Measurements from ENCODE around the gene TSC1. TPM values are rescaled to one million over a fixed set of nuclear protein-coding genes. Genes with fewer than 3 reads are reported as not detected.

Gene TSC1
- total RNA-seq, 1 experiment from 2014 or later = 59.2 TPM

DNA sequence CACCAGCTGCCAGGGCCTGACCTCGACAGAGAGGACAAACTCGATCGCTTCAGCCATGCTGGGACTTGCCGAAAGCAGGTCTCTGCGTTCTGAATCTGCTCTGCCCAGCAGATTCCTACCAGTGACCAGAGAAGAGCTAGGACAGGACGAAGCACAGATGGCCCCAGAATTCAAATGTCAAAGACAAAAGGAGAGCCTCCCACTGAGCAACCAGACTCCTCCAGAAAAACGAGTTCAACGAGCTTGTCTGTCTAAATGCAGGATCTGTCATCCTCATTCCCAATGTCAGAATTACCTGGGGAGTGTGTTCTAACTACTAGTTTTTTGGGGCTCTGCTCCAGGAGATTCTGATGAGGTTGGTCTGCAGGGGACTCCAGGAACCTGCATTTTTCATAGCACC, 79.7 kb downstream of the TSC1 start:
- Histone ChIP-seq H3K79me2 (ENCODE audit: low read length) (no peaks in the 10 kb centered on the region), H3K9ac (ENCODE audit: low read length) (no peak overlapping the region), H3K9me3 (ENCODE audit: low read length) (no peaks in the 10 kb centered on the region), H3K4me3 (ENCODE audit: low read length) (no peak overlapping the region), H3K4me2 (ENCODE audit: low read depth, low read length, poor library complexity, severe bottlenecking) (no peak overlapping the region), H3K9me2 (replicated peaks; ENCODE audit: insufficient read depth, low read length) (no peaks in the 10 kb centered on the region), H4K20me1 (ENCODE audit: insufficient read depth, low read depth, low read length) (no peaks in the 10 kb centered on the region), H3K27me3 (ENCODE audit: low read length) (no peaks in the 10 kb centered on the region), H3K36me3 (ENCODE audit: insufficient read depth, low read length) (no peaks in the 10 kb centered on the region), H3K27ac (ENCODE audit: low read length) (no peak overlapping the region), H2AFZ (ENCODE audit: low read length) (no peak overlapping the region), H3K4me1 (ENCODE audit: low read length) (no peaks in the 10 kb centered on the region)
- no peak for DNase-seq

DNA sequence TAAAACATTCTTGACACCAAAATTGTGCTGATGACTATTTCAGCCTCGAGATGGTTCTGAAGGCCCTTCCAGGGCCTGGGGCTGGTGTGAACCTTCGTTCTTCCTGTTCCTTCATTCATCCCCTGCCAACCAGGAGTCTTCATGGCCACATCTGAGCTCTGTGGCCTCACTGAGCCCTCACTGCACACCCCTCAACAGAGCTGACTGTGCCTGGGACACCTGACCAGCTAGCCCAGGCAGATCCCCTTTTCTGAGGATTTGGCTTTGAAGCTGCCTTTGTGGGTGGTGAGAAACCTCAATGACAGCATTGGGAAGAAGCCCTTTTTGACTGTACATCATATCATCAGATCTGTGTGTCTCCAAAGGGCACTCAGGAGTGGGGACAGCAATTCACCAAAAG, 80.1 kb downstream of the TSC1 start:
- no peak overlapping the region for H3K27ac ChIP-seq (ENCODE audit: low read length)
- no peaks in the 10 kb centered on the region for H3K9me2 ChIP-seq (replicated peaks; ENCODE audit: insufficient read depth, low read length)
- no peaks in the 10 kb centered on the region for H3K79me2 ChIP-seq (ENCODE audit: low read length)
- no peaks in the 10 kb centered on the region for H3K9me3 ChIP-seq (ENCODE audit: low read length)
- no peaks in the 10 kb centered on the region for H4K20me1 ChIP-seq (ENCODE audit: insufficient read depth, low read depth, low read length)
- H2AFZ ChIP-seq (ENCODE audit: low read length) = no peak overlapping the region
- no peaks in the 10 kb centered on the region for H3K36me3 ChIP-seq (ENCODE audit: insufficient read depth, low read length)
- no peak overlapping the region for H3K4me3 ChIP-seq (ENCODE audit: low read length)
- no peak overlapping the region for H3K9ac ChIP-seq (ENCODE audit: low read length)
- no peak for DNase-seq
- H3K4me1 ChIP-seq (ENCODE audit: low read length) = no peaks in the 10 kb centered on the region
- H3K4me2 ChIP-seq (ENCODE audit: low read depth, low read length, poor library complexity, severe bottlenecking) = no peak overlapping the region
- H3K27me3 ChIP-seq (ENCODE audit: low read length) = no peaks in the 10 kb centered on the region

DNA sequence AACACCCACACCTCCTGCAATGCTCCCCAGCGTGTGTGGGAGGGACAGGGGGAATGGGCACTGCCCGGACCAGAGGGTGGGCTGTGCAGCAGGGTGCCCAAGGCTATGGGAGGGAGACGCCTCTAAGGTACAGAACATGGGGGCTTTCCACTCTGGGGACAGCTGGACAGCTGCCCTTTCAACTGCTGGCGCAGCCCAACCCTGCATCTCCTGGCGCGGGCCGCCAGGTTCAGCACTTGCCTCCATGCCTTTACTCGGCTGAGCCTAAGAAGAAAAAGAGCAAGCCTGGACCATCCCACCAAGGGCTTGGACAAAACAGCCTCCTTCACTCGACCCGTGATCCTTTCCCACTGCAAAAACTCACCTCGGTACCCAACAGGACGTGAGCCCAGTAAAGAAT, 81.3 kb downstream of the TSC1 start:
- DNase-seq = no peak
- Histone ChIP-seq H3K36me3 (ENCODE audit: insufficient read depth, low read length) (no peaks in the 10 kb centered on the region), H3K27ac (ENCODE audit: low read length) (no peak overlapping the region), H3K27me3 (ENCODE audit: low read length) (no peaks in the 10 kb centered on the region), H3K79me2 (ENCODE audit: low read length) (no peaks in the 10 kb centered on the region), H3K9me3 (ENCODE audit: low read length) (no peaks in the 10 kb centered on the region), H3K4me3 (ENCODE audit: low read length) (no peak overlapping the region), H2AFZ (ENCODE audit: low read length) (no peak overlapping the region), H4K20me1 (ENCODE audit: insufficient read depth, low read depth, low read length) (no peaks in the 10 kb centered on the region), H3K4me2 (ENCODE audit: low read depth, low read length, poor library complexity, severe bottlenecking) (no peak overlapping the region), H3K9ac (ENCODE audit: low read length) (no peak overlapping the region), H3K9me2 (replicated peaks; ENCODE audit: insufficient read depth, low read length) (no peaks in the 10 kb centered on the region), H3K4me1 (ENCODE audit: low read length) (no peaks in the 10 kb centered on the region)

DNA sequence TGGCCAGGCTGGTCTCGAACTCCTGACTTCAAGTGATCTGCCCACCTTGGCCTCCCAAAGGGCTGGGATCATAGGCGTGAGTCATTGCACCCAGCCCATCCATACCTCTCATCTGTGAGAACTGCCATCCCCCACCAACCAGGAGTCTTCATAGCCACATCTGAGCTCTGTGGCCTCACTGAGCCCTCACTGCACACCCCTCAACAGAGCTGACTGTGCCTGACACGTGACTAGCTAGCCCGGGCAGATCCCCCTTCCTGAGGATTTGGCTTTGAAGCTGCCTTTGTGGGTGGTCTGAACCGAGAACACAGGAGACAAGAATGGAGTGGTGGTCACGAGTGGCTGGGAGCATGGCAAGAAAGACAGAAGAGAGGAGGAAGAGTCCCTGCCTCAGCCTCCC, 81.9 kb downstream of the TSC1 start:
- H3K4me1 ChIP-seq (ENCODE audit: low read length) = no peaks in the 10 kb centered on the region
- H2AFZ ChIP-seq (ENCODE audit: low read length) = no peak overlapping the region
- no peaks in the 10 kb centered on the region for H4K20me1 ChIP-seq (ENCODE audit: insufficient read depth, low read depth, low read length)
- H3K4me2 ChIP-seq (ENCODE audit: low read depth, low read length, poor library complexity, severe bottlenecking) = no peak overlapping the region
- no peak for DNase-seq
- no peak overlapping the region for H3K9ac ChIP-seq (ENCODE audit: low read length)
- no peaks in the 10 kb centered on the region for H3K36me3 ChIP-seq (ENCODE audit: insufficient read depth, low read length)
- no peaks in the 10 kb centered on the region for H3K79me2 ChIP-seq (ENCODE audit: low read length)
- H3K27me3 ChIP-seq (ENCODE audit: low read length) = no peaks in the 10 kb centered on the region
- no peak overlapping the region for H3K27ac ChIP-seq (ENCODE audit: low read length)
- H3K9me2 ChIP-seq (replicated peaks; ENCODE audit: insufficient read depth, low read length) = no peaks in the 10 kb centered on the region
- no peaks in the 10 kb centered on the region for H3K9me3 ChIP-seq (ENCODE audit: low read length)
- no peak overlapping the region for H3K4me3 ChIP-seq (ENCODE audit: low read length)

DNA sequence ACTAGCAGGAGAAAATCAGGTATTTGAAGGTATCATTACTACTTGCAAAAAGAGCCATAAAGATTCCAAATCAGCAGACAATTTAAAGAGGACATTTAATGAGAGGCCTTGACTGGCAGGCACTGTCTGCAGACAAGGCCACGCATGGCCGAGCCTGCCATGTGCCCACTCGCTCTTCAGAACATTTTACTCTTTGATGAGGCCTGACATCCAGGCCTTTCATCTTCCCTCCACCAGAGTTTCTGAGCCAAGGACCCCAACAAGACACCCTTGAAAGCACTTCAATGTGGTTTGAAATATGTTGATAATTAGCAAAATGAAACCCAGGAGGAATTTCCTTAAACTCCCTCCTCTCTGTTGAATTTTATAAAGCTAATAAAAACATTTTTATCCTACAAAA, 82.8 kb downstream of the TSC1 start:
- H3K9me3 ChIP-seq (ENCODE audit: low read length) = no peaks in the 10 kb centered on the region
- H3K27ac ChIP-seq (ENCODE audit: low read length) = no peak overlapping the region
- no peaks in the 10 kb centered on the region for H4K20me1 ChIP-seq (ENCODE audit: insufficient read depth, low read depth, low read length)
- H3K9me2 ChIP-seq (replicated peaks; ENCODE audit: insufficient read depth, low read length) = no peaks in the 10 kb centered on the region
- no peak overlapping the region for H2AFZ ChIP-seq (ENCODE audit: low read length)
- no peak overlapping the region for H3K9ac ChIP-seq (ENCODE audit: low read length)
- H3K4me1 ChIP-seq (ENCODE audit: low read length) = no peaks in the 10 kb centered on the region
- H3K79me2 ChIP-seq (ENCODE audit: low read length) = no peaks in the 10 kb centered on the region
- no peak overlapping the region for H3K4me3 ChIP-seq (ENCODE audit: low read length)
- no peaks in the 10 kb centered on the region for H3K36me3 ChIP-seq (ENCODE audit: insufficient read depth, low read length)
- H3K4me2 ChIP-seq (ENCODE audit: low read depth, low read length, poor library complexity, severe bottlenecking) = no peak overlapping the region
- no peaks in the 10 kb centered on the region for H3K27me3 ChIP-seq (ENCODE audit: low read length)
- DNase-seq = no peak

DNA sequence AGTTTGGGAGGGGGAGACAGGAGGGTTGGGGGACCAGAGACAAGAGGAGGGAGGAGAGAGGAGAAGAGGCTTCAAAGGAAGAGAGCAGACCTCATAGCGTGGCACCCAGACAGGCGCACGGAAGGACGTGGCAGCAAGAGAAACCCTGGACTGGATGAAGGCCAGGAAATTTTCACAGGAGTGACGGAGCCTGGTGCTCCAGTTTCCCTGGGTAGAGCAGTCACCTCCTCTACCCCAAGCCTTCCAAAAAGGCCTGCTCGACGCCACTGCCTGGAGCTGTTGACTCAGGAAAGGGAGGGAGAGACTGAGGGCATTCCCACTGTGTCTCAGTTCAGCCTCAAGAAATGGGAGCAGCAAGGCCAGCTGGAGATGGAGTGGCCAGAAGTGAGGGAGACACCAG, 85.7 kb downstream of the TSC1 start:
- no peaks in the 10 kb centered on the region for H4K20me1 ChIP-seq (ENCODE audit: insufficient read depth, low read depth, low read length)
- H3K4me2 ChIP-seq (ENCODE audit: low read depth, low read length, poor library complexity, severe bottlenecking) = no peak overlapping the region
- H3K79me2 ChIP-seq (ENCODE audit: low read length) = no peaks in the 10 kb centered on the region
- no peaks in the 10 kb centered on the region for H3K27me3 ChIP-seq (ENCODE audit: low read length)
- H3K4me1 ChIP-seq (ENCODE audit: low read length) = no peaks in the 10 kb centered on the region
- no peaks in the 10 kb centered on the region for H3K36me3 ChIP-seq (ENCODE audit: insufficient read depth, low read length)
- H3K9me3 ChIP-seq (ENCODE audit: low read length) = no peaks in the 10 kb centered on the region
- no peak overlapping the region for H3K27ac ChIP-seq (ENCODE audit: low read length)
- H2AFZ ChIP-seq (ENCODE audit: low read length) = no peak overlapping the region
- H3K4me3 ChIP-seq (ENCODE audit: low read length) = no peak overlapping the region
- H3K9ac ChIP-seq (ENCODE audit: low read length) = no peak overlapping the region
- DNase-seq = no peak
- no peaks in the 10 kb centered on the region for H3K9me2 ChIP-seq (replicated peaks; ENCODE audit: insufficient read depth, low read length)

DNA sequence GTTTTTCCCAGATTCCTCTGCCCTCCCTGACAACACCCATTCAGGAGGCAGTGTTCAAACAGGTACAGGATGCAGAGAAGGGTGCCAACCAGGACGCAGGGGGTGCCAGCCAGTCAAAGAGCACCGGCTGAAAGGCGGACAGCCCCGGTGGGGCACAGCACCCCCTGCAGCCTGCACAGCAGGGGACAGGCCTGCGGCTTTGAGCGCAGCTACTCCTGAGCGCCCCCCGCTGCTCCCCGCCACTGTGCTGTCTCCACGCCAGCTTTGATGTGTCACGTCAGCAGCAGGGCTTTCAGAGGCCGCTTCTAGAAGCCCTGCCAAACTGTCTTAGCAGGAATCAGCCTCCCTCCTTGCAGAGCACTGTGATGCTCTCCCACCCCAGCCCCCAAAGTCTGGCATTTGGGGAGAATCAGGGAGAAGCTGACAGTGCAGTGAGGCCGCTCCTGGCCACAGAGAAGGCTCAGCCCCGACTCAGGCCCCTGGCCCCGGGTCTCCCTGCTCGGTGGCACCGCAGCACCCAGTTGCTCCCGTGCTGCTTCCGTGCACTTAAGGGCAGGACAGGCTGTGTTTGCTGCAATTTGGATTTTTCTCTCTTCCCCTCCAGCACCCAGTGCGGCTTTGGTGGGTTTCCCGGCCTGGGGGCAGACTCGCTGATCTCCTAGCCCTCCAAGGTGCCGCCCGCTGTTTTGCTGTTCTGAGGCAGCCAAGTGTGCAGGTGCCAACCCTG, 86.6 kb downstream of the TSC1 start:
- H3K36me3 ChIP-seq (ENCODE audit: insufficient read depth, low read length) = no peaks in the 10 kb centered on the region
- H2AFZ ChIP-seq (ENCODE audit: low read length) = no peak overlapping the region
- H3K9me3 ChIP-seq (ENCODE audit: low read length) = no peaks in the 10 kb centered on the region
- no peaks in the 10 kb centered on the region for H3K9me2 ChIP-seq (replicated peaks; ENCODE audit: insufficient read depth, low read length)
- H3K27me3 ChIP-seq (ENCODE audit: low read length) = no peaks in the 10 kb centered on the region
- no peak overlapping the region for H3K4me3 ChIP-seq (ENCODE audit: low read length)
- no peak overlapping the region for H3K27ac ChIP-seq (ENCODE audit: low read length)
- no peak overlapping the region for H3K9ac ChIP-seq (ENCODE audit: low read length)
- no peaks in the 10 kb centered on the region for H3K4me1 ChIP-seq (ENCODE audit: low read length)
- H4K20me1 ChIP-seq (ENCODE audit: insufficient read depth, low read depth, low read length) = no peaks in the 10 kb centered on the region
- no peak overlapping the region for H3K4me2 ChIP-seq (ENCODE audit: low read depth, low read length, poor library complexity, severe bottlenecking)
- H3K79me2 ChIP-seq (ENCODE audit: low read length) = no peaks in the 10 kb centered on the region
- DNase-seq = no peak

DNA sequence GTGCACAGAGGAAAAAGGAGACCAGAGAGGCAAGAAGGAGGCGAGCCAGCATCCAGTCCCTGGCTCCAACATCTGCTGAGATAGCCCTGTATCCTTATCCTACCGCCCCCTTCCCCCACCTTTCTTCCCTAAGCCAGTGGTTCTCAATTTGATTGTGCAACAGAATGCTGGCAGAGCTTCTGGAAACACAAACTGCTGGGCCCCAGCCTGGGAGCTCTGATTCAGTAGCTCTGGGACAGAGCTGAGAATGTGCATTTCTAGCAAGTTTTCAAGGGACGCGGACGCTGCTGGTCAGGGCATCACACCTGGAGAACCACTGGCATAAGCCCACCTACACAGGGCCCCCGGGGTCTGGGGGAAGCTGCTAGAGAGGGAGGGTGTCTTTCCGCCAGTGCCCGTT, 87.4 kb downstream of the TSC1 start:
- no peak overlapping the region for H2AFZ ChIP-seq (ENCODE audit: low read length)
- no peaks in the 10 kb centered on the region for H3K9me2 ChIP-seq (replicated peaks; ENCODE audit: insufficient read depth, low read length)
- H3K36me3 ChIP-seq (ENCODE audit: insufficient read depth, low read length) = no peaks in the 10 kb centered on the region
- H4K20me1 ChIP-seq (ENCODE audit: insufficient read depth, low read depth, low read length) = no peaks in the 10 kb centered on the region
- DNase-seq = no peak
- no peaks in the 10 kb centered on the region for H3K27me3 ChIP-seq (ENCODE audit: low read length)
- H3K79me2 ChIP-seq (ENCODE audit: low read length) = no peaks in the 10 kb centered on the region
- H3K4me1 ChIP-seq (ENCODE audit: low read length) = no peaks in the 10 kb centered on the region
- H3K27ac ChIP-seq (ENCODE audit: low read length) = no peak overlapping the region
- H3K4me3 ChIP-seq (ENCODE audit: low read length) = no peak overlapping the region
- H3K9ac ChIP-seq (ENCODE audit: low read length) = no peak overlapping the region
- no peaks in the 10 kb centered on the region for H3K9me3 ChIP-seq (ENCODE audit: low read length)
- H3K4me2 ChIP-seq (ENCODE audit: low read depth, low read length, poor library complexity, severe bottlenecking) = no peak overlapping the region

DNA sequence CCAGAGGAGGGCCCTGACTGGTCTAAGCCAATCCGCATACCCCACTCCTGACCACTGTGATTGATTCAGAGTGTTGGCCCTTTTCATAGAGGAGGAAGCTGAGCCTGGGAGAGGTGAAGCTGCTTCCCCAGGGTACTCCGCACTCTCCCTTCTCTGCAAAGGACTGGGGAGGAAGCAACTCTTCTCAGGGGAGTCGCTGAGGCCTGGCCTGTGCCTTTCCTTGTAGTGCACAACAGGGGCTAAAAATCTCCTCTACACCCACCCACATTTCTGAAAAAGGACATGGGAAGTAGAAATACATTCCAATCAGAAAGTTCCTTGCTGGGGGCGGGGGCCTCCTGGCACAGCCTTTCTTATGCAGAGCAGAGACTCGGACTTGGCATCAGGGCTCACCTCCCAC, 88.5 kb downstream of the TSC1 start:
- no peak for DNase-seq
- no peaks in the 10 kb centered on the region for H3K79me2 ChIP-seq (ENCODE audit: low read length)

More for the DNA sequence above, 88.5 kb downstream of the TSC1 start:
- Histone ChIP-seq H3K4me1 (ENCODE audit: low read length) (no peaks in the 10 kb centered on the region), H2AFZ (ENCODE audit: low read length) (no peak overlapping the region), H3K36me3 (ENCODE audit: insufficient read depth, low read length) (no peaks in the 10 kb centered on the region), H3K9me2 (replicated peaks; ENCODE audit: insufficient read depth, low read length) (no peaks in the 10 kb centered on the region), H3K27me3 (ENCODE audit: low read length) (no peaks in the 10 kb centered on the region), H4K20me1 (ENCODE audit: insufficient read depth, low read depth, low read length) (no peaks in the 10 kb centered on the region), H3K27ac (ENCODE audit: low read length) (no peak overlapping the region), H3K4me3 (ENCODE audit: low read length) (no peak overlapping the region), H3K9me3 (ENCODE audit: low read length) (no peaks in the 10 kb centered on the region), H3K4me2 (ENCODE audit: low read depth, low read length, poor library complexity, severe bottlenecking) (no peak overlapping the region), H3K9ac (ENCODE audit: low read length) (no peak overlapping the region)

Data from Karpas-422 (cell line).